HepG2 (cell line): ENCODE measurements around the gene CSDE1. TPM values are rescaled to one million over a fixed set of nuclear protein-coding genes. Genes with fewer than 3 reads are reported as not detected.

Experiments used
- CREM ChIP-seq, 2 experiments: sonication (generic) in 1 of 2; formaldehyde crosslinking in 1 of 2; IDR thresholded peaks; 2 replicates each; pipeline versions ENCODE4 v1.4.0 to v1.6.1; 2016 to 2020; ENCODE audit warnings: antibody characterized with exemption in 1 of 2, mild to moderate bottlenecking in 1 of 2, missing genetic modification reagents in 1 of 2
- GLI4 ChIP-seq: sonication (generic); formaldehyde crosslinking; IDR thresholded peaks from 2 replicates; pipeline ENCODE4 v1.5.1; 2020; ENCODE audit warnings: missing genetic modification reagents, mild to moderate bottlenecking, moderate library complexity, borderline replicate concordance
- SALL1 ChIP-seq: sonication (generic); formaldehyde crosslinking; IDR thresholded peaks from 2 replicates; pipeline ENCODE4 v1.8.0; 2022; ENCODE audit warnings: mild to moderate bottlenecking, missing genetic modification reagents
- SRSF4 ChIP-seq: fragments of 200-400 bp; formaldehyde crosslinking; IDR thresholded peaks from one replicate; pipeline ENCODE4 v1.6.1; 2018; ENCODE audit warnings: mild to moderate bottlenecking, low read depth, low read length, moderate library complexity; ENCODE audit not compliant: poor library complexity, severe bottlenecking
- ZNF549 ChIP-seq: sonication (generic); formaldehyde crosslinking; IDR thresholded peaks from 2 replicates; pipeline ENCODE4 v1.5.0; 2020; ENCODE audit warnings: missing genetic modification reagents
- ZNF839 ChIP-seq: sonication (generic); formaldehyde crosslinking; IDR thresholded peaks from 2 replicates; pipeline ENCODE4 v1.4.0; 2020; ENCODE audit warnings: missing genetic modification reagents, mild to moderate bottlenecking, borderline replicate concordance
- polyA plus RNA-seq, 8 experiments: library from polyadenylated mRNA; depleted of rRNA in 3 of 8; stranded (reverse) in 7 of 8; unstranded in 1 of 8; fragments of >200 nt; fragmentation: Illumina TruSeq in 4 of 8; extraction: Trizol in 4 of 8; gene quantifications; 2 replicates each; pipeline versions ENCODE4 v1.2.1 to v1.2.3, GENCODE V29; 2011 to 2016; ENCODE audit warnings: low read depth in 4 of 8, missing spikeins in 1 of 8, mixed read lengths in 1 of 8; ENCODE audit not compliant: insufficient read depth in 1 of 8
- total RNA-seq, 5 experiments: library from RNA; depleted of rRNA; stranded (reverse); fragments of >200 nt; fragmentation: Illumina TruSeq; extraction: Trizol; gene quantifications; 2 replicates each; pipeline ENCODE4 v1.2.3, GENCODE V29; 2016; ENCODE audit warnings: low read depth in 1 of 5
- TF ChIP-seq, protein P1 (sequence below): sonication (generic); formaldehyde crosslinking; IDR thresholded peaks from 2 replicates; pipeline ENCODE4 v1.4.0; 2020; ENCODE audit warnings: missing genetic modification reagents, borderline replicate concordance
- TF ChIP-seq, protein P2 (sequence below): sonication (generic); formaldehyde crosslinking; IDR thresholded peaks from 2 replicates; pipeline ENCODE4 v1.8.0; 2022; ENCODE audit warnings: missing genetic modification reagents, low read depth, mild to moderate bottlenecking, borderline replicate concordance
- TF ChIP-seq, protein P3 (sequence below): sonication (generic); formaldehyde crosslinking; IDR thresholded peaks from 2 replicates; pipeline ENCODE4 v1.4.0; 2020; ENCODE audit warnings: missing genetic modification reagents
- TF ChIP-seq, protein P4 (sequence below), 2 experiments: fragments of 450-650 bp in 1 of 2; sonication (generic) in 1 of 2; formaldehyde crosslinking in 1 of 2; IDR thresholded peaks; 2 replicates each; pipeline versions ENCODE4 v1.6.1 to v1.8.0; 2016 to 2022; ENCODE audit warnings: antibody characterized with exemption in 1 of 2, mild to moderate bottlenecking in 1 of 2, missing genetic modification reagents in 1 of 2

Gene CSDE1
- total and polyA plus RNA-seq, 2 of the 13 experiments (the other 11 are each of a cell fraction or from before 2014, with no cell fraction given): 150 to 313 TPM

DNA sequence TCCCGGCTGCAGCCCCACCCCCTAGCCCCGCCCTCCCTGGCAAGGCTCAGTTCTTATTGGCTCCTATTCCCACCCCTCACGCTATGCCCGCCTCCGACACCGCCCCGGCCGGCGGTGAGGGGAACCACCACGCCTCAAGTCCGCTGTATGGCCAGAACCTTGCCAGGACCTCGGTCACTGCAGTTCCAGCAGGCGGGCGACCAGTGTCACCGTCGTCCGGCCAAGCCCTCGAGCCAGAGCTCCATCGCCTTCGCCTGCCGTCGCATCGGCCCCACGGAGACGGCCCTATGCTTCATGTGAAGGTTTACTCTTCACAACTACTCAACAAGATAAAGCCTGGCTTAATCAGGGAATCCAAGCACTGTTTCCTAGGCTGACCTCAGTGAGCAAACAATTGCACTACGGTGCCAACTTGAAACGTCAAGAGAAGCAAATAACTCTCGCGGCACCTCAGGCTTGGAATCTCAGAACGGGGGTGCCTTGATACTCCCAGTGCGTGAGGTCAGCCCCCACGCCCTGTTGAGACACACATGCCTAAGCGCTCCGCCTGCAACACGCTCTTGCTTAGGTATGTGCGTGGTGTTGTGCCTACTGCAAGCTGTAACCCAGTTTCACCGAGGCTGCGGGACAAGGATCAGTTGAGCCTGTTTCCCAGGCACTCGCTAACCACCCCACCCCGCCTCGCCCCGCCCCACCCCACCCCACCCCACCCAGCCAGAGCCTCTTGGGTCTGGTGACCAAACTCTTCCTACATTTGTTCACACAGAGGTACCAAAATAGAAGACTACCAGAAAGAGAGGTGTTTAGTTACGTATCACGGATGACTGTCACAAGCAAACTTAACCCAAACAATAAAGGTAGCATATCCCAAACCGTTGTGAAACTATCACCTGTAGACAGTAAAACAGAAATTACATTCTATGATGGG, 87.4 kb downstream of the CSDE1 start (continued):
- TF ChIP-seq, protein P1, sequence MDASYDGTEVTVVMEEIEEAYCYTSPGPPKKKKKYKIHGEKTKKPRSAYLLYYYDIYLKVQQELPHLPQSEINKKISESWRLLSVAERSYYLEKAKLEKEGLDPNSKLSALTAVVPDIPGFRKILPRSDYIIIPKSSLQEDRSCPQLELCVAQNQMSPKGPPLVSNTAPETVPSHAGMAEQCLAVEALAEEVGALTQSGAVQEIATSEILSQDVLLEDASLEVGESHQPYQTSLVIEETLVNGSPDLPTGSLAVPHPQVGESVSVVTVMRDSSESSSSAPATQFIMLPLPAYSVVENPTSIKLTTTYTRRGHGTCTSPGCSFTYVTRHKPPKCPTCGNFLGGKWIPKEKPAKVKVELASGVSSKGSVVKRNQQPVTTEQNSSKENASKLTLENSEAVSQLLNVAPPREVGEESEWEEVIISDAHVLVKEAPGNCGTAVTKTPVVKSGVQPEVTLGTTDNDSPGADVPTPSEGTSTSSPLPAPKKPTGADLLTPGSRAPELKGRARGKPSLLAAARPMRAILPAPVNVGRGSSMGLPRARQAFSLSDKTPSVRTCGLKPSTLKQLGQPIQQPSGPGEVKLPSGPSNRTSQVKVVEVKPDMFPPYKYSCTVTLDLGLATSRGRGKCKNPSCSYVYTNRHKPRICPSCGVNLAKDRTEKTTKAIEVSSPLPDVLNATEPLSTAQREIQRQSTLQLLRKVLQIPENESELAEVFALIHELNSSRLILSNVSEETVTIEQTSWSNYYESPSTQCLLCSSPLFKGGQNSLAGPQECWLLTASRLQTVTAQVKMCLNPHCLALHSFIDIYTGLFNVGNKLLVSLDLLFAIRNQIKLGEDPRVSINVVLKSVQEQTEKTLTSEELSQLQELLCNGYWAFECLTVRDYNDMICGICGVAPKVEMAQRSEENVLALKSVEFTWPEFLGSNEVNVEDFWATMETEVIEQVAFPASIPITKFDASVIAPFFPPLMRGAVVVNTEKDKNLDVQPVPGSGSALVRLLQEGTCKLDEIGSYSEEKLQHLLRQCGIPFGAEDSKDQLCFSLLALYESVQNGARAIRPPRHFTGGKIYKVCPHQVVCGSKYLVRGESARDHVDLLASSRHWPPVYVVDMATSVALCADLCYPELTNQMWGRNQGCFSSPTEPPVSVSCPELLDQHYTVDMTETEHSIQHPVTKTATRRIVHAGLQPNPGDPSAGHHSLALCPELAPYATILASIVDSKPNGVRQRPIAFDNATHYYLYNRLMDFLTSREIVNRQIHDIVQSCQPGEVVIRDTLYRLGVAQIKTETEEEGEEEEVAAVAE: no peak
- TF ChIP-seq ZNF549 (CRISPR knock-in tag) (no peak), CREM (IDR thresholded peaks at IDR 0.05) (no peak), CREM (CRISPR knock-in tag; IDR thresholded peaks at IDR 0.05) (no peak), SRSF4 (no peak), SALL1 (peak; percentile 24; the same call in 1 of the 2 replicates), ZNF839 (no peak), GLI4 (no peak)
- TF ChIP-seq, protein P2, sequence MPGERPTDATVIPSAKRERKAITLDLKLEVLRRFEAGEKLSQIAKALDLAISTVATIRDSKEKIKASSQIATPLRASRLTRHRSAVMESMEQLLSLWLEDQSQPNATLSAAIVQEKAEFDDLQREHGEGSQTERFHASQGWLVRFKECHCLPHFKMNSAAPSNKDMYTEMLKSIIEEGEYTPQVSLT (CRISPR knock-in tag): no peak
- TF ChIP-seq, protein P3, sequence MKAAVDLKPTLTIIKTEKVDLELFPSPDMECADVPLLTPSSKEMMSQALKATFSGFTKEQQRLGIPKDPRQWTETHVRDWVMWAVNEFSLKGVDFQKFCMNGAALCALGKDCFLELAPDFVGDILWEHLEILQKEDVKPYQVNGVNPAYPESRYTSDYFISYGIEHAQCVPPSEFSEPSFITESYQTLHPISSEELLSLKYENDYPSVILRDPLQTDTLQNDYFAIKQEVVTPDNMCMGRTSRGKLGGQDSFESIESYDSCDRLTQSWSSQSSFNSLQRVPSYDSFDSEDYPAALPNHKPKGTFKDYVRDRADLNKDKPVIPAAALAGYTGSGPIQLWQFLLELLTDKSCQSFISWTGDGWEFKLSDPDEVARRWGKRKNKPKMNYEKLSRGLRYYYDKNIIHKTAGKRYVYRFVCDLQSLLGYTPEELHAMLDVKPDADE (CRISPR knock-in tag): no peak
- TF ChIP-seq, protein P4, sequence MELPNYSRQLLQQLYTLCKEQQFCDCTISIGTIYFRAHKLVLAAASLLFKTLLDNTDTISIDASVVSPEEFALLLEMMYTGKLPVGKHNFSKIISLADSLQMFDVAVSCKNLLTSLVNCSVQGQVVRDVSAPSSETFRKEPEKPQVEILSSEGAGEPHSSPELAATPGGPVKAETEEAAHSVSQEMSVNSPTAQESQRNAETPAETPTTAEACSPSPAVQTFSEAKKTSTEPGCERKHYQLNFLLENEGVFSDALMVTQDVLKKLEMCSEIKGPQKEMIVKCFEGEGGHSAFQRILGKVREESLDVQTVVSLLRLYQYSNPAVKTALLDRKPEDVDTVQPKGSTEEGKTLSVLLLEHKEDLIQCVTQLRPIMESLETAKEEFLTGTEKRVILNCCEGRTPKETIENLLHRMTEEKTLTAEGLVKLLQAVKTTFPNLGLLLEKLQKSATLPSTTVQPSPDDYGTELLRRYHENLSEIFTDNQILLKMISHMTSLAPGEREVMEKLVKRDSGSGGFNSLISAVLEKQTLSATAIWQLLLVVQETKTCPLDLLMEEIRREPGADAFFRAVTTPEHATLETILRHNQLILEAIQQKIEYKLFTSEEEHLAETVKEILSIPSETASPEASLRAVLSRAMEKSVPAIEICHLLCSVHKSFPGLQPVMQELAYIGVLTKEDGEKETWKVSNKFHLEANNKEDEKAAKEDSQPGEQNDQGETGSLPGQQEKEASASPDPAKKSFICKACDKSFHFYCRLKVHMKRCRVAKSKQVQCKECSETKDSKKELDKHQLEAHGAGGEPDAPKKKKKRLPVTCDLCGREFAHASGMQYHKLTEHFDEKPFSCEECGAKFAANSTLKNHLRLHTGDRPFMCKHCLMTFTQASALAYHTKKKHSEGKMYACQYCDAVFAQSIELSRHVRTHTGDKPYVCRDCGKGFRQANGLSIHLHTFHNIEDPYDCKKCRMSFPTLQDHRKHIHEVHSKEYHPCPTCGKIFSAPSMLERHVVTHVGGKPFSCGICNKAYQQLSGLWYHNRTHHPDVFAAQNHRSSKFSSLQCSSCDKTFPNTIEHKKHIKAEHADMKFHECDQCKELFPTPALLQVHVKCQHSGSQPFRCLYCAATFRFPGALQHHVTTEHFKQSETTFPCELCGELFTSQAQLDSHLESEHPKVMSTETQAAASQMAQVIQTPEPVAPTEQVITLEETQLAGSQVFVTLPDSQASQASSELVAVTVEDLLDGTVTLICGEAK (IDR thresholded peaks at IDR 0.05): no peak
- TF ChIP-seq, protein P4 (CRISPR knock-in tag; IDR thresholded peaks at IDR 0.05): no peak
